Parathyroid adenoma (tissue), 2 donors: ENCODE results near the gene PTK6.

ENCODE experiments used
- H2AFZ ChIP-seq: fragments of 300-600 bp; sonication (generic); one replicate; pipeline ENCODE4 v1.7.0; 2017; ENCODE audit warnings: antibody characterized with exemption, mild to moderate bottlenecking
- H3K27ac ChIP-seq: fragments of 300-600 bp; sonication (generic); one replicate; pipeline ENCODE4 v1.7.0; 2017
- H3K27me3 ChIP-seq: fragments of 300-600 bp; sonication (generic); one replicate; pipeline ENCODE4 v1.7.0; 2017; ENCODE audit warnings: low read length; ENCODE audit not compliant: control insufficient read depth, insufficient read depth
- H3K36me3 ChIP-seq: fragments of 300-600 bp; sonication (generic); one replicate; pipeline ENCODE4 v1.7.0; 2017; ENCODE audit warnings: low read length; ENCODE audit not compliant: control insufficient read depth, insufficient read depth
- H3K4me1 ChIP-seq: fragments of 300-600 bp; sonication (generic); one replicate; pipeline ENCODE4 v1.7.0; 2017; ENCODE audit warnings: control low read depth
- H3K4me2 ChIP-seq: fragments of 300-600 bp; sonication (generic); one replicate; pipeline ENCODE4 v1.7.0; 2017; ENCODE audit warnings: low read length
- H3K4me3 ChIP-seq: fragments of 300-600 bp; sonication (generic); one replicate; pipeline ENCODE4 v1.7.0; 2017; ENCODE audit warnings: low read depth, low read length
- H3K79me2 ChIP-seq: fragments of 300-600 bp; sonication (generic); one replicate; pipeline ENCODE4 v1.7.0; 2017; ENCODE audit warnings: control low read depth
- H3K9ac ChIP-seq: fragments of 300-600 bp; sonication (generic); one replicate; pipeline ENCODE4 v1.7.0; 2017; ENCODE audit warnings: mild to moderate bottlenecking
- H3K9me3 ChIP-seq: fragments of 300-600 bp; sonication (generic); one replicate; pipeline ENCODE4 v1.7.0; 2017; ENCODE audit warnings: low read length; ENCODE audit not compliant: control insufficient read depth
- CTCF ChIP-seq: fragments of 300-600 bp; sonication (generic); IDR thresholded peaks from one replicate; pipeline ENCODE4 v1.7.0; 2017; ENCODE audit warnings: antibody characterized with exemption, mild to moderate bottlenecking
- donor health status: primary hyperparathyroidism.

The PTK6 gene

DNA sequence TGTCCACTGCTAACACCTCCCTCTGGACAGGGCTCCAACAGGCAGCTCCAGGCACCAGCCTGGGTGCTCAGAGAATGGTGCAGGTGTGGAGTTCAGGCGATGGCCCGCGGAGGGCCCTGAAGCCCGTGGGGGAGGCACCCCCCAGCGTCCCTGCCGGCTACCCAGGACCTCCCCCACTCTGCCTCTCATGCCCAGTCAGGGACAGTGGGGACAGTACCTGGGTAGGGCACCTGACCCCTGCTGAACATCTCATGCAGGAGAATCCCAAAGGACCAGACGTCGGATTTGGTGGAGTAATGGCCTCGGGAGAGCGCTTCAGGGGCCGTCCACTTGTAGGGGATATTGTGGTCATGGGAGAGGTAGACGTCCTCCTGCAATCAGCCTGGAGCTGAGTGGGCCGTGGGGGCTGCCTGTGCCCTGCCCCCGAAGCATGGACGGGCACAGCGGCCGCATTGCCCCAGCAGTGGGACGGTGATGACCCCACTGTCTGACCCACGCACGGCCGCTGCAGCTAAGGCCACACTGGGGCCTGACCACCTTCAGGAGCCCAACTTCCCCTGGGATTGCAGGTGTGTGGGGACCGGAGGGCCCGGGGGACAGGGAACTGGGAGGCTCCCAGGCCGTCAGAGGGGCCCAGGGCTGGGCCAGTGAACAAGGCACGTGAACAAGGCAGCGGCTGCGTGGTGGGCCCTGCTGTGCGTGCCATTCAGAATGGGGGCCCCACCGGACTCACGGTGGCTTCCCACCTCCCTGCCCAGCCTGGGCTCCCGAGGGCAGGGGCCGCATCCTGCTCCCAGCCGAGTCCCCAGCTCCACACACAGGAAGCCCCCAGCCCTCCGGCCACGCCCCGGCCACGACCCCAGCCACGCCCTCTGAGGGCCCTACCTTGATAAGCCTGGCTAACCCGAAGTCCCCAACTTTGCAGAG lies 7.1 kb downstream of the PTK6 start:
- Histone ChIP-seq H3K9me3 (no peaks in the 10 kb centered on the region), H2AFZ (no peak overlapping the region), H3K79me2 (no peaks in the 10 kb centered on the region), H3K27ac (no peak overlapping the region), H3K4me3 (no peak overlapping the region), H3K4me1 (no peaks in the 10 kb centered on the region), H3K27me3 (no peaks in the 10 kb centered on the region), H3K9ac (no peak overlapping the region), H3K36me3 (no peaks in the 10 kb centered on the region), H3K4me2 (no peak overlapping the region)
- TF ChIP-seq CTCF: no peak

GRCh38 chr20:63529180-63529860 lies 7.9 kb downstream of the PTK6 start:
- H3K27ac ChIP-seq: no peak overlapping the region

GRCh38 chr20:63527184-63527583 lies 10.0 kb downstream of the PTK6 start:
- H3K9ac ChIP-seq: no peak overlapping the region
- H3K79me2 ChIP-seq: no peaks in the 10 kb centered on the region
- H3K4me2 ChIP-seq: no peak overlapping the region
- no peak for TF ChIP-seq CTCF
- H3K9me3 ChIP-seq: no peaks in the 10 kb centered on the region
- no peaks in the 10 kb centered on the region for H3K36me3 ChIP-seq
- H3K4me3 ChIP-seq: no peak overlapping the region
- H2AFZ ChIP-seq: no peak overlapping the region
- H3K4me1 ChIP-seq: peaks cover 2% of the 10 kb centered on the region
- H3K27ac ChIP-seq: no peak overlapping the region
- no peaks in the 10 kb centered on the region for H3K27me3 ChIP-seq

More at GRCh38 chr20:63529180-63529860, 7.9 kb downstream of the PTK6 start:
- Histone ChIP-seq H3K9me3 (no peaks in the 10 kb centered on the region), H3K4me3 (no peak overlapping the region), H3K4me1 (no peaks in the 10 kb centered on the region), H3K79me2 (no peaks in the 10 kb centered on the region), H3K9ac (no peak overlapping the region), H3K36me3 (no peaks in the 10 kb centered on the region), H2AFZ (no peak overlapping the region), H3K27me3 (no peaks in the 10 kb centered on the region), H3K4me2 (no peak overlapping the region)
- no peak for TF ChIP-seq CTCF

- Histone ChIP-seq H3K9me3 (no peaks in the 10 kb centered on the region), H3K4me1 (peaks cover 8% of the 10 kb centered on the region), H3K4me2 (no peak overlapping the region), H3K4me3 (no peak overlapping the region), H2AFZ (no peak overlapping the region), H3K36me3 (no peaks in the 10 kb centered on the region), H3K27me3 (no peaks in the 10 kb centered on the region), H3K79me2 (no peaks in the 10 kb centered on the region), H3K9ac (no peak overlapping the region), H3K27ac (no peak overlapping the region)
- no peak for TF ChIP-seq CTCF
Measured at GRCh38 chr20:63525971-63526370, 11.2 kb downstream of the PTK6 start.
